SU-DHL-6 (cell line): ENCODE measurements around the gene WDR64.

Experiments
- H2AFZ ChIP-seq: fragments of 200-600 bp; sonication (generic); 2 replicates; pipeline ENCODE4 v1.6.1; 2014; ENCODE audit warnings: low read depth, mild to moderate bottlenecking, moderate library complexity, mixed read lengths, antibody characterized with exemption, low read length; ENCODE audit not compliant: severe bottlenecking
- H3F3A ChIP-seq: fragments of 200-600 bp; shearing (Covaris generic); 2 replicates; pipeline ENCODE4 v1.6.0; 2016; ENCODE audit warnings: antibody characterized with exemption, mild to moderate bottlenecking; ENCODE audit not compliant: insufficient read depth
- H3K27ac ChIP-seq: fragments of 200-600 bp; sonication (generic); 2 replicates; pipeline ENCODE4 v1.5.1; 2016; ENCODE audit warnings: low read depth, mild to moderate bottlenecking, low read length, moderate library complexity, mixed read lengths
- H3K27me3 ChIP-seq: fragments of 200-600 bp; sonication (generic), shearing (Covaris generic); 2 replicates; pipeline ENCODE4 v1.6.0; 2014; ENCODE audit warnings: mild to moderate bottlenecking, low read length
- H3K36me3 ChIP-seq: fragments of 200-600 bp; sonication (generic); 2 replicates; pipeline ENCODE4 v1.6.1; 2014; ENCODE audit warnings: mild to moderate bottlenecking, low read length, mixed read lengths
- H3K4me2 ChIP-seq: fragments of 300-600, 200-600 bp; shearing (Covaris generic), sonication (generic); 2 replicates; pipeline ENCODE4 v1.6.0; 2014; ENCODE audit warnings: low read length, low read depth, mild to moderate bottlenecking; ENCODE audit not compliant: poor library complexity, severe bottlenecking
- H3K4me3 ChIP-seq: fragments of 200-600 bp; sonication (generic); 2 replicates; pipeline ENCODE4 v1.5.1; 2014; ENCODE audit warnings: antibody characterized with exemption, low read length, mild to moderate bottlenecking, mixed read lengths; ENCODE audit not compliant: insufficient read depth, poor library complexity, severe bottlenecking
- H3K79me2 ChIP-seq: fragments of 200-600 bp; sonication (generic); 2 replicates; pipeline ENCODE4 v1.6.1; 2014; ENCODE audit warnings: mild to moderate bottlenecking, low read length, moderate library complexity; ENCODE audit not compliant: insufficient read depth
- H3K9ac ChIP-seq: fragments of 200-600 bp; sonication (generic); 2 replicates; pipeline ENCODE4 v1.7.0; 2014; ENCODE audit warnings: mild to moderate bottlenecking, low read length
- H3K9me2 ChIP-seq: fragments of 200-600 bp; sonication (generic); replicated peaks from 2 replicates; pipeline ENCODE4 v1.6.1; 2014; ENCODE audit warnings: low read length; ENCODE audit not compliant: insufficient read depth
- H3K9me3 ChIP-seq: fragments of 200-600 bp; sonication (generic); 2 replicates; pipeline ENCODE4 v1.6.1; 2014; ENCODE audit warnings: low read length, mixed read lengths; ENCODE audit not compliant: insufficient read depth
- H4K20me1 ChIP-seq: fragments of 200-600 bp; sonication (generic); 2 replicates; pipeline ENCODE4 v1.6.1; 2014; ENCODE audit warnings: low read depth, mild to moderate bottlenecking, antibody characterized with exemption, low read length, moderate library complexity, mixed read lengths
- EZH2phosphoT487 ChIP-seq: fragments of 200-600 bp; sonication (generic), shearing (Covaris generic); conservative IDR thresholded peaks from 2 replicates; pipeline ENCODE4 v1.6.1; 2018; ENCODE audit warnings: mild to moderate bottlenecking, antibody characterized with exemption, low read length, moderate library complexity, mixed read lengths
- TF ChIP-seq, protein P1 (sequence below): fragments of 200-600 bp; sonication (generic); IDR thresholded peaks from one replicate; pipeline ENCODE4 v1.5.1; 2017; ENCODE audit warnings: antibody characterized with exemption, mild to moderate bottlenecking, low read length, moderate library complexity; ENCODE audit not compliant: insufficient read depth, poor library complexity, severe bottlenecking

The WDR64 gene

DNA sequence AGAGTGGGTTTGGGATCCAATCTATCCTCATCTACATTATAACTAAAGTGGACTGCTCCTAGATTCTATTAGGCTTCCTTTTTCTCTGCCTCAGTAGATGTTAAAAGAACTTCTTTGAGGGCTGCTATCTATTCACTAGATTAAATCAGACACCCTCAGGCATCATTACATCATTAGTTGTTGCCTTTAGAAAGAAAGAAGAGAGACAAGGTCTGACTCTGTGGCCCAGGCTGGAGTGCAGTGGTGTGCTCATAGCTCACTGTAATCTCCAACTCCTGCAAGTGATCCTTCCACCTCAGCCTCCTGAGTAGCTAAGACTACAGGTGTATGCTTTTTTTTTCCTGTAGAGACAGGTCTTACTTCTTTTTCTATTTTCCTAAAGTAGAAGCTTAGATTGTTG lies 124.8 kb downstream of the WDR64 start:
- Histone ChIP-seq H3K27me3 (no peaks in the 10 kb centered on the region), H3K4me3 (no peak overlapping the region), H3F3A (no peaks in the 10 kb centered on the region), H3K9ac (no peak overlapping the region), H3K79me2 (no peaks in the 10 kb centered on the region), H3K27ac (no peak overlapping the region), H2AFZ (no peak overlapping the region), H3K9me3 (no peaks in the 10 kb centered on the region), H3K36me3 (no peaks in the 10 kb centered on the region), H3K4me2 (no peak overlapping the region), H3K9me2 (no peaks in the 10 kb centered on the region), H4K20me1 (no peaks in the 10 kb centered on the region)
- TF ChIP-seq, protein P1, sequence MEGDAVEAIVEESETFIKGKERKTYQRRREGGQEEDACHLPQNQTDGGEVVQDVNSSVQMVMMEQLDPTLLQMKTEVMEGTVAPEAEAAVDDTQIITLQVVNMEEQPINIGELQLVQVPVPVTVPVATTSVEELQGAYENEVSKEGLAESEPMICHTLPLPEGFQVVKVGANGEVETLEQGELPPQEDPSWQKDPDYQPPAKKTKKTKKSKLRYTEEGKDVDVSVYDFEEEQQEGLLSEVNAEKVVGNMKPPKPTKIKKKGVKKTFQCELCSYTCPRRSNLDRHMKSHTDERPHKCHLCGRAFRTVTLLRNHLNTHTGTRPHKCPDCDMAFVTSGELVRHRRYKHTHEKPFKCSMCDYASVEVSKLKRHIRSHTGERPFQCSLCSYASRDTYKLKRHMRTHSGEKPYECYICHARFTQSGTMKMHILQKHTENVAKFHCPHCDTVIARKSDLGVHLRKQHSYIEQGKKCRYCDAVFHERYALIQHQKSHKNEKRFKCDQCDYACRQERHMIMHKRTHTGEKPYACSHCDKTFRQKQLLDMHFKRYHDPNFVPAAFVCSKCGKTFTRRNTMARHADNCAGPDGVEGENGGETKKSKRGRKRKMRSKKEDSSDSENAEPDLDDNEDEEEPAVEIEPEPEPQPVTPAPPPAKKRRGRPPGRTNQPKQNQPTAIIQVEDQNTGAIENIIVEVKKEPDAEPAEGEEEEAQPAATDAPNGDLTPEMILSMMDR = no peak
- TF ChIP-seq EZH2phosphoT487 = no peak

DNA sequence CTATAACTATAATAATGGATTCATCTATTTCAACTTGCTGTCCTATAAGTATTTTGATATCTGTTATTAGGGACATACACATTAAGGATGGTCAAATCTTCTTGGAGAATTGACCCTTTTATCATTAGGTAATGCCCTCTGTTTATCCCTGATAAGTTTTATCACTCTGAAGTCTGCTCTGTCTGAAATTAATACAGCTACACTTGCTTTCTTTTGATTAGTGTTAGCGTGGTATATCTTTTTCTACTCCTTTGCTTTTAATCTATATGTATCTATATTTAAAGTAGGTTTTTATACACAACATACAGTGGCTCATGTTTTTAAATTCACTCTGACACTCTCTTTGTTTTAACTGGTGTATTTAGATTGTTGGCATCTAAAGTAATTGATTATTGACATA lies 126.0 kb downstream of the WDR64 start:
- Histone ChIP-seq H3F3A (no peaks in the 10 kb centered on the region), H2AFZ (no peak overlapping the region), H3K79me2 (no peaks in the 10 kb centered on the region), H3K4me2 (no peak overlapping the region), H3K9me2 (no peaks in the 10 kb centered on the region), H3K9me3 (no peaks in the 10 kb centered on the region), H3K36me3 (no peaks in the 10 kb centered on the region), H3K27me3 (no peaks in the 10 kb centered on the region), H3K4me3 (no peak overlapping the region), H3K27ac (no peak overlapping the region), H4K20me1 (no peaks in the 10 kb centered on the region), H3K9ac (no peak overlapping the region)
- TF ChIP-seq EZH2phosphoT487 = no peak
- TF ChIP-seq, protein P1 = no peak

DNA sequence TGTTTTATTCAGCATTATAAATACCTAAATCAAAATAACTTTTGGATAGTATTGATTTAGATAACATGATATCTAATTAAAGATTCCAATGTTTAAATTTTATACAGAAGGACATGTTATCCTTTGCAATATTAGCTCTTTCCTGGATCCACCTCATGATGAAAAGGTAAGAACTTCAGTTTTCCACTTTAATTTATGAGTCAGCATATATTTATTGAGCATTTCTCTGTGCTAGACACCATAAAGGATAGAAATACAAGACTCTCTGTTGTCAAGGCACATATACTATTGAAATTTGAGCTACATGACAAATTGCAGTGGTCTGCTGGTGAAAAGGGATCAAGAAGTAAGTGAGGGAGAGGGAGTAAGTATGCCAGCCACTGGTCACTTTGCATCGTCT lies 127.8 kb downstream of the WDR64 start:
- H3F3A ChIP-seq = no peaks in the 10 kb centered on the region
- no peaks in the 10 kb centered on the region for H3K79me2 ChIP-seq
- H4K20me1 ChIP-seq = no peaks in the 10 kb centered on the region
- H3K27me3 ChIP-seq = no peaks in the 10 kb centered on the region
- H3K4me3 ChIP-seq = no peak overlapping the region
- H3K9me3 ChIP-seq = no peaks in the 10 kb centered on the region
- H2AFZ ChIP-seq = no peak overlapping the region
- H3K9me2 ChIP-seq = no peaks in the 10 kb centered on the region
- no peaks in the 10 kb centered on the region for H3K36me3 ChIP-seq
- H3K27ac ChIP-seq = no peak overlapping the region
- H3K9ac ChIP-seq = no peak overlapping the region
- H3K4me2 ChIP-seq = no peak overlapping the region
- no peak for TF ChIP-seq EZH2phosphoT487
- TF ChIP-seq, protein P1 = no peak

DNA sequence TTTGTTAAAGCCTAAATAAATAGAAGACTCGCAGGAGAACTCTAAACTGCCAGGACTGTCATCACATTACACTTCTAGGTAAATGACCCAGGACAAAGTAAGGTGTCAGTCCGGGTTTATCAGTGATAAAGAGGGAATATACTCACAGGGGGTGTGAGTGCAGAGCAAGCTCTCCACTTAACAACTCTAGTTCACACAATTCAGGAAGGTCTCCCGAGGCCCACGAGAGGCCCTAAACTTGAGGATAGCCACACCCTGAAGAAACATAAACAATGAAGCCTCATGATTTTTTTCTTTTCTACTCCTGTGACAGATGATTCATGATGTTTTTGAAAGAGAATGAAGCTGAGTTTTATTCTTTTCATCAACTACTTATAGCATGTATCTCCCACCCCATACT lies 130.3 kb downstream of the WDR64 start:
- H3K9me2 ChIP-seq = no peaks in the 10 kb centered on the region

More for the DNA sequence above, 130.3 kb downstream of the WDR64 start:
- Histone ChIP-seq H3K4me3 (no peak overlapping the region), H3K4me2 (no peak overlapping the region), H3K9me3 (no peaks in the 10 kb centered on the region), H3F3A (no peaks in the 10 kb centered on the region), H3K27me3 (no peaks in the 10 kb centered on the region), H3K79me2 (no peaks in the 10 kb centered on the region), H3K9ac (no peak overlapping the region), H2AFZ (no peak overlapping the region), H3K27ac (no peak overlapping the region), H3K36me3 (no peaks in the 10 kb centered on the region), H4K20me1 (no peaks in the 10 kb centered on the region)
- TF ChIP-seq, protein P1 = no peak
